ENCODE results near the gene SUPT4H1. TPM values are rescaled to one million over a fixed set of nuclear protein-coding genes. Genes with fewer than 3 reads are reported as not detected.

SUPT4H1 gene
- total and polyA plus RNA-seq, 9 of the 15 experiments (the other 6 are each of a cell fraction or from before 2014, with no cell fraction given) = 62.1 to 320 (median 117) TPM

GRCh38 chr17:58382108-58382871, 30.3 kb upstream of the SUPT4H1 start:
- Histone ChIP-seq H3K79me2 (ENCODE audit: control insufficient read depth, insufficient read depth, low read length) (no peaks in the 10 kb centered on the region), H4K20me1 (replicated peaks; ENCODE audit: control insufficient read depth, insufficient read depth, low read length) (no peaks in the 10 kb centered on the region), H3K36me3 (ENCODE audit: control insufficient read depth, insufficient read depth, low read length) (no peaks in the 10 kb centered on the region), H3K4me3 (no peak overlapping the region), H3K27me3 (ENCODE audit: control insufficient read depth in 2 of 2, insufficient read depth in 2 of 2, low read length in 2 of 2) (no peaks in the 10 kb centered on the region), H3K9me3 (replicated peaks; ENCODE audit: control insufficient read depth, insufficient read depth, low read depth, low read length) (no peaks in the 10 kb centered on the region), H3K4me2 (ENCODE audit: insufficient read depth, low read length) (no peak overlapping the region), H2AFZ (ENCODE audit: low read depth, low read length) (peak overlapping the region; percentile 7; the same call in 1 of the 2 replicates), H3K4me1 (replicated peaks in 1 of 2; ENCODE audit: control insufficient read depth in 2 of 2, insufficient read depth in 2 of 2, low read length in 2 of 2) (peaks cover 7 to 34% of the 10 kb centered on the region in 2 experiments), H3K27ac (ENCODE audit: extremely low read depth, low read depth, low read length) (no peak overlapping the region), H3K9ac (ENCODE audit: insufficient read depth in 1 of 2, low read depth in 2 of 2, low read length in 2 of 2) (peak overlapping the region in 1 of 2 experiments; percentile 51; a peak in 1 of 4 replicates), H3K9me1 (ENCODE audit: control insufficient read depth, insufficient read depth, low read length) (no peaks in the 10 kb centered on the region)
- POLR2A ChIA-PET = interaction anchor here (1.0 to 5.4 kb wide), 9 partner anchors 7 to 56 kb away, joined by 3 to 34 read pairs (median 4); partner anchors contain the start of gene SUPT4H1
- ATAC-seq (peak; percentile 17; the same call in 2 of the 3 replicates), FAIRE-seq (peak; percentile 57), DNase-seq (ENCODE audit: extremely low read depth in 1 of 4, low spot score in 3 of 4) (no peak)
- no peak for TF ChIP-seq TFAM (CRISPR knock-in tag; conservative IDR thresholded peaks at IDR 0.05)
- no peak for TF ChIP-seq POLR2A (conservative IDR thresholded peaks at IDR 0.05)
- TF ChIP-seq MECOM (CRISPR knock-in tag; IDR thresholded peaks at IDR 0.05) = no peak
- no peak for TF ChIP-seq NCOA4 (IDR thresholded peaks at IDR 0.05; ENCODE audit: partially characterized antibody)
- TF ChIP-seq ZFX (CRISPR knock-in tag; IDR thresholded peaks at IDR 0.05) = no peak
- no peak for TF ChIP-seq PCBP1 (IDR thresholded peaks at IDR 0.05; ENCODE audit: low read depth, low read length, poor library complexity, severe bottlenecking)
- no peak for TF ChIP-seq SMAD3 (CRISPR knock-in tag; conservative IDR thresholded peaks at IDR 0.05)
- no peak for TF ChIP-seq ZKSCAN3 (CRISPR knock-in tag; IDR thresholded peaks at IDR 0.05)
- TF ChIP-seq GTF2B (IDR thresholded peaks at IDR 0.05; ENCODE audit: extremely low read depth, insufficient read length) = no peak
- no peak for TF ChIP-seq SETDB1 (IDR thresholded peaks at IDR 0.05; ENCODE audit: low read length)
- no peak for TF ChIP-seq RB1 (IDR thresholded peaks at IDR 0.05; ENCODE audit: low read depth)
- no peak for TF ChIP-seq ZNF76 (CRISPR knock-in tag; IDR thresholded peaks at IDR 0.05; ENCODE audit: borderline replicate concordance)
- no peak for TF ChIP-seq FOXJ3 (CRISPR knock-in tag; IDR thresholded peaks at IDR 0.05)
- TF ChIP-seq TOE1 (IDR thresholded peaks at IDR 0.05; ENCODE audit: borderline replicate concordance) = no peak
- no peak for TF ChIP-seq TOE1 (CRISPR knock-in tag; IDR thresholded peaks at IDR 0.05; ENCODE audit: borderline replicate concordance, low read depth)
- no peak for TF ChIP-seq JUNB (CRISPR knock-in tag; conservative IDR thresholded peaks at IDR 0.05)
- WGBS (ENCODE audit: insufficient coverage, low coverage, missing lambda C conversion rate) = 26% methylated on average over 4 of the region's 4 CpGs
- in situ Hi-C loops (cut with MboI) = no loop called here
- CTCF ChIA-PET (ENCODE audit: low intra/inter-chr PET ratio) = no interaction called here
- no TSS peak for BruUV-seq (replicated peaks)
- intact Hi-C loops (cut with micrococcal nuclease) = no loop called here
